Spleen (tissue), 11 donors: ENCODE results near the gene BABAM2. TPM values are rescaled to one million over a fixed set of nuclear protein-coding genes. Genes with fewer than 3 reads are reported as not detected.

Experiments used
- DNase-seq: peaks from one replicate; pipeline ENCODE4 v3.0.0-alpha.2; 2020
- H3K27ac ChIP-seq, 8 donors: fragments of 200-600 bp; sonication (generic) in 7 of 8; 1 replicate in 4 of 8; 2 replicates in 4 of 8; pipeline versions ENCODE4 v1.5.0 to v1.8.0; 2016 to 2021; ENCODE audit warnings: inconsistent platforms in 4 of 8, mild to moderate bottlenecking in 4 of 8, moderate library complexity in 1 of 8
- H3K27me3 ChIP-seq, 7 donors: fragments of 200-600 bp; sonication (generic) in 6 of 7; replicated peaks in 1 of 7; 1 replicate in 4 of 7; 2 replicates in 3 of 7; pipeline versions ENCODE4 v1.5.0 to v1.8.0; 2016 to 2021; ENCODE audit warnings: inconsistent platforms in 3 of 7, mild to moderate bottlenecking in 1 of 7
- H3K36me3 ChIP-seq, 6 donors: fragments of 200-600 bp; sonication (generic) in 5 of 6; 1 replicate in 4 of 6; 2 replicates in 2 of 6; pipeline versions ENCODE4 v1.5.0 to v1.8.0; 2016 to 2021; ENCODE audit warnings: inconsistent platforms in 2 of 6
- H3K4me1 ChIP-seq, 6 donors: fragments of 200-600 bp; sonication (generic) in 5 of 6; 1 replicate in 3 of 6; 2 replicates in 3 of 6; pipeline versions ENCODE4 v1.5.0 to v1.8.0; 2016 to 2021; ENCODE audit warnings: inconsistent platforms in 3 of 6
- H3K4me3 ChIP-seq, 8 donors: fragments of 200-600 bp; sonication (generic) in 7 of 8; 1 replicate in 4 of 8; 2 replicates in 4 of 8; pipeline versions ENCODE4 v1.5.0 to v1.8.0; 2016 to 2021; ENCODE audit warnings: inconsistent platforms in 4 of 8, mild to moderate bottlenecking in 4 of 8, moderate library complexity in 2 of 8
- H3K9me3 ChIP-seq, 8 donors: fragments of 200-600 bp; sonication (generic) in 7 of 8; 1 replicate in 4 of 8; 2 replicates in 4 of 8; pipeline versions ENCODE4 v1.5.0 to v1.8.0; 2016 to 2021; ENCODE audit warnings: inconsistent platforms in 4 of 8
- CTCF ChIP-seq, 11 experiments: fragments of 200-600 bp in 7 of 11; fragments of 450-650 bp in 4 of 11; sonication (generic) in 4 of 11; IDR thresholded peaks in 8 of 11; conservative IDR thresholded peaks in 3 of 11; 1 replicate in 7 of 11; 2 replicates in 4 of 11; pipeline versions ENCODE4 v1.4.0 to v1.8.0; 2016 to 2021; ENCODE audit warnings: antibody characterized with exemption in 11 of 11, inconsistent platforms in 4 of 11, mild to moderate bottlenecking in 1 of 11
- POLR2A ChIP-seq, 3 donors: fragments of 450-650 bp; IDR thresholded peaks; one replicate each; pipeline ENCODE4 v1.5.1; 2017; ENCODE audit warnings: antibody characterized with exemption in 3 of 3, mild to moderate bottlenecking in 1 of 3
- POLR2AphosphoS5 ChIP-seq, 3 donors: sonication (generic); formaldehyde crosslinking; IDR thresholded peaks; one replicate each; pipeline ENCODE4 v1.5.1; 2017; ENCODE audit warnings: antibody characterized with exemption in 3 of 3
- WGBS, 5 donors: extraction: QIAGEN DNeasy Blood & Tissue Kit in 3 of 5; methylation state at CpG; one replicate each; pipeline versions ENCODE4 v1.1.5 to v1.1.7; 2013 to 2018; 5-methylcytosine and 5-hydroxymethylcytosine counted together
- intact Hi-C: fragments of 100-400 bp; cut with DNase I; formaldehyde crosslinking; loops from one replicate; pipeline ENCODE4 v1.15.0; 2023; ENCODE audit warnings: low total_unique reads
- polyA plus RNA-seq, 3 donors: library from polyadenylated mRNA; stranded (reverse); fragments of 200-250 nt; gene quantifications; one replicate each; pipeline ENCODE4 v1.2.1, GENCODE V29; 2013
- total RNA-seq, 7 donors: library from RNA; depleted of rRNA in 3 of 7; stranded (reverse); fragments of >200 nt in 3 of 7; fragmentation: NEBNext Ultra II Directional in 4 of 7; extraction: Animal tissue kit (Norgen Biotek cat#: 25700) in 4 of 7; gene quantifications; one replicate each; pipeline versions ENCODE4 v1.1.0 to v1.2.1, GENCODE V29; 2016 to 2021
- donor health status: healthy with polysubstance abuse.
- donor health status: DM: no; HTN: no; CAD: no; lungs with moderate emphysema.
- donor health status: DM: no; HTN: no; CAD: no.
- donor health status: Bipolar disorder and iron deficiency.
- donor health status: healthy.
- donor health status: DM: no; HTN: no; CAD: no.
- donor health status: DM: yes; HTN: yes; CAD: no.

The BABAM2 gene
- total and polyA plus RNA-seq, 10 donors: 16.1 to 70.1 (median 55.0) TPM

GRCh38 chr2:28375236-28375635 is 484.7 kb downstream of the BABAM2 start:
- 80 to 93% (median 84%) methylated on average over 3 of the region's 3 CpGs for WGBS, 5 donors
- Histone ChIP-seq H3K27me3 (peaks cover 0 to 16% (median 0%) of the 10 kb centered on the region in 7 donors), H3K4me1 (peaks cover 0 to 30% (median 15%) of the 10 kb centered on the region in 6 donors), H3K36me3 (no peaks in the 10 kb centered on the region), H3K4me3 (no peak overlapping the region), H3K27ac (no peak overlapping the region), H3K9me3 (no peaks in the 10 kb centered on the region)
- intact Hi-C loops: no loop called here
- DNase-seq: peak; percentile 54
- TF ChIP-seq POLR2AphosphoS5 (IDR thresholded peaks at IDR 0.05) (no peak), POLR2A (IDR thresholded peaks at IDR 0.05) (no peak), CTCF (IDR thresholded peaks at IDR 0.05 in 8 of 11, conservative IDR thresholded peaks at IDR 0.05 in 3 of 11) (no peak)

- Histone ChIP-seq H3K27me3 (peaks cover 0 to 16% (median 0%) of the 10 kb centered on the region in 7 donors), H3K4me3 (no peak overlapping the region), H3K4me1 (peaks cover 0 to 35% (median 15%) of the 10 kb centered on the region in 6 donors), H3K36me3 (no peaks in the 10 kb centered on the region), H3K9me3 (no peaks in the 10 kb centered on the region), H3K27ac (no peak overlapping the region)
- DNase-seq: peak; percentile 60
- TF ChIP-seq POLR2AphosphoS5 (IDR thresholded peaks at IDR 0.05): no peak
- no peak for TF ChIP-seq POLR2A (IDR thresholded peaks at IDR 0.05)
- TF ChIP-seq CTCF (IDR thresholded peaks at IDR 0.05 in 8 of 11, conservative IDR thresholded peaks at IDR 0.05 in 3 of 11): no peak
- WGBS, 5 donors: 86 to 99% (median 91%) methylated on average over 8 of the region's 8 CpGs
- intact Hi-C loops: no loop called here
Measured at GRCh38 chr2:28375742-28376631, 485.5 kb downstream of the BABAM2 start.

- peak; percentile 68 for DNase-seq
- intact Hi-C loops: no loop called here
- Histone ChIP-seq H3K4me1 (peaks cover 0 to 48% (median 15%) of the 10 kb centered on the region in 6 donors), H3K4me3 (no peak overlapping the region), H3K9me3 (no peaks in the 10 kb centered on the region), H3K27me3 (peaks cover 0 to 16% (median 0%) of the 10 kb centered on the region in 7 donors), H3K36me3 (no peaks in the 10 kb centered on the region), H3K27ac (no peak overlapping the region)
- 88 to 96% (median 89%) methylated on average over 13 to 19 of the region's 19 CpGs for WGBS, 5 donors
- TF ChIP-seq CTCF (IDR thresholded peaks at IDR 0.05 in 8 of 11, conservative IDR thresholded peaks at IDR 0.05 in 3 of 11) (no peak), POLR2A (IDR thresholded peaks at IDR 0.05) (no peak), POLR2AphosphoS5 (IDR thresholded peaks at IDR 0.05) (no peak)
Measured at GRCh38 chr2:28377195-28377816, 486.8 kb downstream of the BABAM2 start.
